ENCODE results near the gene CDC42BPA. TPM values are rescaled to one million over a fixed set of nuclear protein-coding genes. Genes with fewer than 3 reads are reported as not detected.
"Not testable (repeated sequence)": the region's sequence is repeated elsewhere in the genome, so short reads cannot be mapped to it uniquely, and the experiment has no call there.

CDC42BPA gene
- total RNA-seq, 1 donor from 2014 or later = 202 TPM

- no peak for DNase-seq
Measured at GRCh38 chr1:227255086-227255732, 63.1 kb downstream of the CDC42BPA start.

GRCh38 chr1:227253065-227253464 lies 65.2 kb downstream of the CDC42BPA start:
- DNase-seq = no peak

DNA sequence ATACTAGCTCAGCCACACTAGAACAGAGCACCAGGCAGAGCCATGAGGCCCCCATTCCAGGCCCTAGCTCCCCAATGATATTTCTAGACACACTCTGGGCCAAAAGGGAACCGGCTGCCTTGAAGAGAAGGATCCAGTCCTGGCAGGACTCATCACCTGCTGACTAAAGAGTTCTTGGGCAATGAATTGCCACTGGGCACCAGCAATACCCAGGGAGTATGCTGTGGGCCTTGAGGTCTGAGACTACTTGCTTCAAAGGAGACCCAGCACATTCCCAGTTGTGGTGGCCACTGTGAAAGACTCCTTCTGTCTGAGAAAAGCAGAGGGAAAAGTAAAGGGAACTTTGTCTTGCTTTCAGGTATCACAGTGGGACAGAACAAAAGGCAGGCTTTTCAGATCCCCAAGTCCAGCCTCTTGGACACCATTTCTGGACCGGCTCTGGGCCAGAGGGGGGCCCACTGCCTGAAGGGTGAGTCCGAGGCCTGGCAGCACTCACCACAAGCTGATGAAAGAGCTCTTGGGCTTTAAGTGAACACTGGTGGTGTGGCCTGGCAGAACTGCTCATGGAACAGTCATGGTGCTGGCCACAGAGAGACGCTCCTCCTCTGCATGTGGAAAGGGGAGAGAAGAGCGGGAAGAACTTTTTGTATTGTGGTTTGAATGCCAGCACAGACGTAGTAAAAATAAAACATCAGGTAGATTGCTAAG lies 72.5 kb downstream of the CDC42BPA start:
- DNase-seq = no peak

GRCh38 chr1:227244339-227245118 lies 73.8 kb downstream of the CDC42BPA start:
- no peak for DNase-seq

GRCh38 chr1:227242811-227243682 lies 75.2 kb downstream of the CDC42BPA start:
- no peak for DNase-seq

DNA sequence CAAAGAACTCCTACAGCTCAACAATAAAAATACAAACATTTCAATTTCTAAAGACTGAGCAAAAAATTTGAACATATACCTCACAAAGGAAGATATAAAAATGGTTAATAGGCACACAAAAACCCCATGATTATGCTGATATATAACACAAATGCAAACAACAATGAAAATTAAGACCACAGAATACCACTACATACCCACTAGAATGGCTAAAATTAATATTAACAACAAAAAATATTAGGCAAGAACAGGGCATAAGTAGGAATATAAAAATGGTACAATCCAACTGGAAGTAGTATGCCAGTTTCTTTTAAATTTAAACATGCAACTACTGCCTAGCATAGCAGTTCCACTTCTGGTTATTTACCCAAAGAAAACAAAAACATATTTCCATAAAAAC lies 77.3 kb downstream of the CDC42BPA start:
- no peak for DNase-seq

DNA sequence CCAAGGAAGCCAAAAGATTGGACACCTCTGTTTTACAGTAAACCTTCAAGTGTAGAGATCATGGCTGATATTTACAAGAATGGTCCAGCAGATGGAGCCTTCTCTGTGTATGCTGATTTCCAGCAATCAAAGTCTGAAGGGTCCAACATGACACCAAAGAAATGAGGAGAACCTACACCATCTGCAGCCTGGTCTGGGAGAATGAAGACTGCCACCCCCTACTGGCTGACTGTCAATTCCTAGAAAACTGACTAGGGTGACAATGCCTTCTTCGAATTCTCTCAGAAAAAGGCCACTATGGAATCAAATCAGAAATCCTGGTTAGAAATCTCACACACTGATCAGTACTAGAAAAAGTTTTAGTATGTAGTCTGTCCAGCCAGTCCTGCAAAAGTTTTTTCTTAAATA lies 83.3 kb downstream of the CDC42BPA start:
- DNase-seq = no peak

DNA sequence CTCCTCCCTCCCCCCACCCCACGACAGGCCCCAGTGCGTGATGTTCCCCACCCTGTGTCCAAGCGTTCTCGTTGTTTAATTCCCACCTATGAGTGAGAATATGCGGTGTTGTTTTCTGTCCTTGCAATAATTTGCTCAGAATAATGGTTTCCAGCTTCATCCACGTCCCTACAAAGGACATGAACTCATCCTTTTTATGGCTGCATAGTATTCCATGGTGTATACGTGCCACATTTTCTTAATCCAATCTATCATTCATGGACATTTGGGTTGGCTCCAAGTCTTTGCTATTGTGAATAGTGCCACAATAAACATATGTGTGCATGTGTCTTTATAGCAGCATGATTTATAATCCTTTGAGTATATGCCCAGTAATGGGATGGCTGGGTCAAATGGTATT lies 87.2 kb downstream of the CDC42BPA start:
- not testable (repeated sequence) for DNase-seq

DNA sequence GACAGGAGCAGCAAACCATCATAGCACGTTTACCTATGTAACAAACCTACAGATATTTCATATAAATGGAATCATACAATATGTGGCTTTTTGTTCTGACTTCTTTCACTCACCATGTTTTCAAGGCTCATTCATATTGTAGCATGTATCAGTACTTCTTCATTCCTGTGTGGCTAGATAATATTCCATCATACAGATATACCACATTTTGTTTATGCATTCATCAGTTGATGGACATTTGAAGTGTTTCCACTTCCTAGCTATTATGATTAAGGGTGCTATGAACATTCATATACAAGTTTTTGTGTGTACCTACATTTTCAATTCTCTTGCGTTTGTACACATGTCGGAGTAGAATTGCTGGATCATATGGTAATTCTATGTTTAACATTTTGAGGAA lies 90.1 kb downstream of the CDC42BPA start:
- no peak for DNase-seq

DNA sequence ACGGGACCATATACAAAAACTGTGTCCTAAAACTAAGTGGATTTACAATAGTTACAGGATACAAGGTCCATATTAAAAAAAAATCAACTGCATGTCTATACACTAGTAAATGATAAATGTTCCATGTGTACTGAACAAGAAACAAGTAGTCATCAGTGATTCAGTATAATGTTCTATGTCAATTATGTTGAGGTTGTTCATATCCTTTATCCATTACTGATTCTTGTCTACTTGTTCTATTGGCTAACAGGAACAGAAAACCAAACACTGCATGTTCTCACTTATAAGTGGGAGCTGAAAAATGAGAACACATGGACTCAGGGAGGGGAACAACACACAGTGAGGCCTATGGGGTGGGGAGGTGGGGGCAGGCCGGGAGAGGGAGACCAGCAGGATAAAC lies 90.5 kb downstream of the CDC42BPA start:
- no peak for DNase-seq

GRCh38 chr1:227225715-227226346 lies 92.5 kb downstream of the CDC42BPA start:
- no peak for DNase-seq

- DNase-seq = no peak
Measured at GRCh38 chr1:227223171-227223806, 95.0 kb downstream of the CDC42BPA start.

GRCh38 chr1:227219715-227220292 lies 98.5 kb downstream of the CDC42BPA start:
- no peak for DNase-seq

- DNase-seq = no peak
Measured at GRCh38 chr1:227218870-227219573, 99.3 kb downstream of the CDC42BPA start.

- DNase-seq = no peak
Measured at GRCh38 chr1:227215863-227216510, 102.3 kb downstream of the CDC42BPA start.

DNA sequence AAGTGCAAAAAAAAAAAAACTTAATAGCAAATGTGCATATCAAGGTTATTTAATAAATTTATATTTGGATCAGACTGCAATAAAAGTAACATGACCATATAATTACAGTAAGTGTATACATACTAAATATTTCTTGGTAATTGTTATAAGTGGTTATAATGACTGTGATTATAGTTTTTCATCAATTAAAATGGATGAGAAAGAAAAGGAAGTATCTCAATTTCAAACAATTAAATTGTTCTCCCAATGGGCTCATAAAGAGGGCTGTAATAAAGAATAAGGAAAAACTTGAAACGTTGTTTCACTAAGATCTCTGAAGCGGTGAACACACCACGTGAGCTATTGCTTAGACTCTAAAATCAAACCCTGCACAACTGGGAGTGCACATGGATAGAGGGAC lies 104.1 kb downstream of the CDC42BPA start:
- DNase-seq = no peak

GRCh38 chr1:227213426-227213825 lies 104.9 kb downstream of the CDC42BPA start:
- DNase-seq = no peak

- no peak for DNase-seq
Measured at GRCh38 chr1:227212164-227212563, 106.1 kb downstream of the CDC42BPA start.

DNA sequence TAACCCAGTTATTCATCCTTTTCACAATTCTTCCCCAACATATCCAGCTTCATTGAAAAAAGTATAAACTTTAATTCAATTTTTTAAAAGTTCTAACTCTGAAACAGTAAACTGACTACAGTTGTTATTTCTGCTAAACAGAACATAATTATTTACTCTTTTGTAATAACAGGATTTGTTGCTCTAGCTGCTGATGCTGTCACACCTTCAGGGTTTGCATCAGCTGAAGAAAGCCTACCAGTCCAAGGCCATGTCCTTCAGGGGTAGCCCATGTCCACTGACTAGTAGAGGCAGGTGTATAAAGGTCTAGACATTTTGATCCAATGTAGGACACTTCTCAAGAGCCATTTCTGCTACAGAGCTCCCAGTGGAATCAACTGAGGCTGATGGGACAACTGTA lies 107.7 kb downstream of the CDC42BPA start:
- no peak for DNase-seq

DNA sequence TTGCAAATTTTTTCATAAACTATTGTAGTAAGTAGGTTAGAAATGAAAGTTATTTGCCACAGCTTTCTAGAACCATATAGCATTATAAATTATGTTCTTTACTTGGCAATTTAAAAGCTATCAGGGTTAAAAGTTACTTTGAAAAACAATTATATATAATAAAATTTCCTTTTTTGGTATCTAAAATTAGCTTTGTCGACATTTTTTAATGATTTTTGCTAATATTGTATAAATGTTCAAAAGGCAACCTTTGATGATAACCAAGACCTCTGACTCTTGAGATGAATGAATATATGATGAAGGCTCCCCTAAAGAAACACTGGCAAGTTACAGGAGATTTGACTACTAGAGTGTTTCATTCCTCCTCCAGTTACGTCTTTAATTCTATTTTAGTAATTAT lies 121.2 kb downstream of the CDC42BPA start:
- DNase-seq = no peak

All from occipital lobe (tissue), 2 donors.